RWPE2 (cell line): ENCODE data around the gene SLC39A9.
A peak's percentile ranks its signal among the peaks of the same experiment; 100 is the strongest.
"Not testable (repeated sequence)": the region's sequence is repeated elsewhere in the genome, so short reads cannot be mapped to it uniquely, and the experiment has no call there.

Source experiments
- ATAC-seq: fragments of 200-7000 bp; cut with Tn5 transposase; 3 replicates; pipeline ENCODE4 v1.9.1; 2021; ENCODE audit warnings: low read depth
- DNase-seq: peaks from one replicate; pipeline ENCODE4 v3.0.0-alpha.2; 2020; ENCODE audit warnings: low spot score
- H3K27ac ChIP-seq: fragments of 450-650 bp; 2 replicates; pipeline ENCODE4 v1.5.1; 2017; ENCODE audit warnings: mild to moderate bottlenecking; ENCODE audit not compliant: poor library complexity, severe bottlenecking
- H3K27me3 ChIP-seq: fragments of 250-450 bp; sonication (Bioruptor Pico); 2 replicates; pipeline ENCODE4 v1.5.1; 2021; ENCODE audit warnings: mild to moderate bottlenecking, moderate library complexity; ENCODE audit not compliant: insufficient read depth, poor library complexity, severe bottlenecking
- H3K36me3 ChIP-seq: fragments of 250-450 bp; sonication (Bioruptor Pico); 2 replicates; pipeline ENCODE4 v1.5.1; 2020; ENCODE audit warnings: low read depth, mild to moderate bottlenecking, moderate library complexity
- H3K4me1 ChIP-seq: fragments of 250-450 bp; sonication (Bioruptor Pico); 2 replicates; pipeline ENCODE4 v1.5.1; 2021; ENCODE audit warnings: mild to moderate bottlenecking, moderate library complexity; ENCODE audit not compliant: insufficient read depth, poor library complexity, severe bottlenecking
- H3K4me3 ChIP-seq: fragments of 250-450 bp; sonication (Bioruptor Pico); 2 replicates; pipeline ENCODE4 v1.5.1; 2021; ENCODE audit warnings: mild to moderate bottlenecking, moderate library complexity; ENCODE audit not compliant: severe bottlenecking
- H3K9me3 ChIP-seq: fragments of 250-450 bp; sonication (Bioruptor Pico); 2 replicates; pipeline ENCODE4 v1.5.1; 2021; ENCODE audit warnings: mild to moderate bottlenecking, moderate library complexity; ENCODE audit not compliant: severe bottlenecking
- CTCF ChIP-seq: fragments of 450-650 bp; IDR thresholded peaks from one replicate; pipeline ENCODE4 v1.5.1; 2017; ENCODE audit warnings: mild to moderate bottlenecking, moderate library complexity; ENCODE audit not compliant: poor library complexity, severe bottlenecking

SLC39A9 gene

GRCh38 chr14:69387311-69387710 is 11.2 kb upstream of the SLC39A9 start:
- H3K36me3 ChIP-seq, result peaks cover 100% of the 10 kb centered on the region

GRCh38 chr14:69391400-69391799 is 7.1 kb upstream of the SLC39A9 start:
- H3K4me1 ChIP-seq, DNase-seq: not testable (repeated sequence)

More at GRCh38 chr14:69387311-69387710, 11.2 kb upstream of the SLC39A9 start:
- no peak overlapping the region for H3K27ac ChIP-seq
- H3K27me3 ChIP-seq, result no peaks in the 10 kb centered on the region
- no peak overlapping the region for H3K4me3 ChIP-seq
- H3K4me1 ChIP-seq, result no peaks in the 10 kb centered on the region
- no peak for TF ChIP-seq CTCF
- no peak for ATAC-seq
- no peaks in the 10 kb centered on the region for H3K9me3 ChIP-seq
- DNase-seq, result no peak

GRCh38 chr14:69392481-69392880 is 6.0 kb upstream of the SLC39A9 start:
- no peak for DNase-seq
- TF ChIP-seq CTCF, result no peak
- H3K36me3 ChIP-seq, result peaks cover 100% of the 10 kb centered on the region
- no peak for ATAC-seq
- no peaks in the 10 kb centered on the region for H3K4me1 ChIP-seq
- no peak overlapping the region for H3K4me3 ChIP-seq
- H3K27me3 ChIP-seq, result no peaks in the 10 kb centered on the region
- H3K9me3 ChIP-seq, result no peaks in the 10 kb centered on the region
- no peak overlapping the region for H3K27ac ChIP-seq

More at GRCh38 chr14:69391400-69391799, 7.1 kb upstream of the SLC39A9 start:
- ATAC-seq, H3K27ac ChIP-seq, H3K27me3 ChIP-seq, H3K4me3 ChIP-seq, H3K9me3 ChIP-seq: not testable (repeated sequence)
- peaks cover 100% of the 10 kb centered on the region for H3K36me3 ChIP-seq

- H3K36me3 ChIP-seq, result peaks cover 67% of the 10 kb centered on the region
- no peak for TF ChIP-seq CTCF
- H3K4me1 ChIP-seq, result no peaks in the 10 kb centered on the region
- no peak overlapping the region for H3K4me3 ChIP-seq
- ATAC-seq (no peak), DNase-seq (no peak)
- no peaks in the 10 kb centered on the region for H3K27me3 ChIP-seq
- no peak overlapping the region for H3K27ac ChIP-seq
- H3K9me3 ChIP-seq, result no peaks in the 10 kb centered on the region
These were observed 2.6 kb upstream of the SLC39A9 start for GRCh38 chr14:69395929-69396328.

GRCh38 chr14:69398818-69399210 is 322 bp downstream of the SLC39A9 start:
- peaks cover 42% of the 10 kb centered on the region for H3K36me3 ChIP-seq
- peak overlapping the region; percentile 63 for H3K27ac ChIP-seq
- no peaks in the 10 kb centered on the region for H3K9me3 ChIP-seq
- H3K4me3 ChIP-seq, result peak overlapping the region; percentile 86
- H3K27me3 ChIP-seq, result no peaks in the 10 kb centered on the region
- peak; percentile 26; the same call in 2 of the 3 replicates for ATAC-seq
- TF ChIP-seq CTCF, result no peak
- DNase-seq, result no peak
- peaks cover 11% of the 10 kb centered on the region for H3K4me1 ChIP-seq
